ENCODE data around the gene MINDY2.

The MINDY2 gene

DNA sequence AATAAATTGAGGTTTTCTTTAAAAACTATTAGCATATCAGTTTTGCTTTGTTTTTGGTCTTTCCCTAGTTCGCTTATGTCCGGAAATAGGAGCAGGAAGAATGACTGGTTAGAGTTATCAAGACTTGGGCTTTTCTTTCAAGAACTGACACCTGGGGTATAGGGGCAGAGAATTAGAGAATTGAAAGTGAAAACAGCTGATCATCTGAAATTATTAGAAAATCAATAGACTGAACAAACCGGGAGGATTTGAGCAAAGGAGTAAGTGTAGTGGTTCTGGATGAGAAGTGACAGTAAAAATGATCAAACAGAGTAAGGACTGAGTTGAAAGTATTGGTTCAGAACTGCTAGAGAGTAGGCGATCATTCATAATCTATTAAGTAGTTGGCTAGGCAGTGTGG is 6.0 kb downstream of the MINDY2 start:
- no peak overlapping the region for H3K4me3 ChIP-seq (ENCODE audit: low read depth, low read length)
- no peak for DNase-seq
- H3K9me3 ChIP-seq (ENCODE audit: severe bottlenecking): no peaks in the 10 kb centered on the region
- H3K27me3 ChIP-seq (ENCODE audit: insufficient read depth, low read depth, severe bottlenecking): no peaks in the 10 kb centered on the region
- no peak overlapping the region for H3K27ac ChIP-seq
- TF ChIP-seq, protein P1, sequence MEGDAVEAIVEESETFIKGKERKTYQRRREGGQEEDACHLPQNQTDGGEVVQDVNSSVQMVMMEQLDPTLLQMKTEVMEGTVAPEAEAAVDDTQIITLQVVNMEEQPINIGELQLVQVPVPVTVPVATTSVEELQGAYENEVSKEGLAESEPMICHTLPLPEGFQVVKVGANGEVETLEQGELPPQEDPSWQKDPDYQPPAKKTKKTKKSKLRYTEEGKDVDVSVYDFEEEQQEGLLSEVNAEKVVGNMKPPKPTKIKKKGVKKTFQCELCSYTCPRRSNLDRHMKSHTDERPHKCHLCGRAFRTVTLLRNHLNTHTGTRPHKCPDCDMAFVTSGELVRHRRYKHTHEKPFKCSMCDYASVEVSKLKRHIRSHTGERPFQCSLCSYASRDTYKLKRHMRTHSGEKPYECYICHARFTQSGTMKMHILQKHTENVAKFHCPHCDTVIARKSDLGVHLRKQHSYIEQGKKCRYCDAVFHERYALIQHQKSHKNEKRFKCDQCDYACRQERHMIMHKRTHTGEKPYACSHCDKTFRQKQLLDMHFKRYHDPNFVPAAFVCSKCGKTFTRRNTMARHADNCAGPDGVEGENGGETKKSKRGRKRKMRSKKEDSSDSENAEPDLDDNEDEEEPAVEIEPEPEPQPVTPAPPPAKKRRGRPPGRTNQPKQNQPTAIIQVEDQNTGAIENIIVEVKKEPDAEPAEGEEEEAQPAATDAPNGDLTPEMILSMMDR (IDR thresholded peaks at IDR 0.05; ENCODE audit: low read depth, low read length): no peak
- H3K36me3 ChIP-seq: peaks cover 5% of the 10 kb centered on the region

DNA sequence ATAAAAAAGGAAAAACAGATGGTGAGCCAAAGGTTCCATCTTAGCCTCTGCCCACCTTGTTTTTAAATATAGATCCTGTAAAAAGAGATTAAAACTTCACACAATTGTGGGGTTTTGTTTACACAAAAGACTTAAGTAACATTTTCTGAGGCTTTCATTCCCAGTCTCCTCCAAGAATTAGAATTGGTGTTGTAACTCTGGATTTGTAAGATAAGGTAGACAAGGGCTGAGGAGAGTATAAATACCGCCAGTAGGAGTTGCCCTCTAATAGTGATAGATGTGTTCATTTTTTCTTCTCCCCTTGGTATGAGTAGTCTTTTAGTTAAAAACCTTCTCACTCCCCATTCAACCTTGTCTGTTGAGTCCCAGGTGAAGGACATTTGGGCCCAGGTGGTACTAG is 8.5 kb downstream of the MINDY2 start:
- Histone ChIP-seq H3K9me3 (ENCODE audit: severe bottlenecking) (no peaks in the 10 kb centered on the region), H3K4me3 (ENCODE audit: low read depth, low read length) (no peak overlapping the region), H3K27ac (no peak overlapping the region)

DNA sequence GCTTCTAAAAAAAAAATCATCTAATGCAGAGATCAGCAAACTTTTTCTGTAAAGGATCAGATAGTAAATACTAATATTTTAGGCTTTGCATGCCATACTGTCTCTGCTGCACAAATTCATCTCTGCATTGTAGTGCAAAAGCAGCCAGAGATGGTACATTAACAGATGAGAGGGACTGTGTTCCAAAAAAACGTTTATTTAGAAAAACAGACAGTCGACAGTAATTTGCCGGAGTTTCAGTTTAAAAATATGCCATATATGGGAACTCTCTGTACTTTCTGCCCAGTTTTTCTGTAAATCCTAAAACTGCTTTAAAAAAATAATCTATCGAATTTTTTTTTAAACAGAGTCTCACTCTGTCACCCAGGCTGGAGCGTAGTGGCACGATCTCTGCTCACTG is 14.3 kb downstream of the MINDY2 start:
- Histone ChIP-seq H3K27me3 (ENCODE audit: insufficient read depth, low read depth, severe bottlenecking) (no peaks in the 10 kb centered on the region), H3K36me3 (peaks cover 10% of the 10 kb centered on the region), H3K9me3 (ENCODE audit: severe bottlenecking) (no peaks in the 10 kb centered on the region), H3K4me3 (ENCODE audit: low read depth, low read length) (no peak overlapping the region), H3K27ac (no peak overlapping the region)
- DNase-seq: no peak
- TF ChIP-seq, protein P1 (IDR thresholded peaks at IDR 0.05; ENCODE audit: low read depth, low read length): no peak

More for the DNA sequence above, 8.5 kb downstream of the MINDY2 start:
- TF ChIP-seq, protein P1 (IDR thresholded peaks at IDR 0.05; ENCODE audit: low read depth, low read length): no peak
- peaks cover 5% of the 10 kb centered on the region for H3K36me3 ChIP-seq
- DNase-seq: no peak
- H3K27me3 ChIP-seq (ENCODE audit: insufficient read depth, low read depth, severe bottlenecking): no peaks in the 10 kb centered on the region

DNA sequence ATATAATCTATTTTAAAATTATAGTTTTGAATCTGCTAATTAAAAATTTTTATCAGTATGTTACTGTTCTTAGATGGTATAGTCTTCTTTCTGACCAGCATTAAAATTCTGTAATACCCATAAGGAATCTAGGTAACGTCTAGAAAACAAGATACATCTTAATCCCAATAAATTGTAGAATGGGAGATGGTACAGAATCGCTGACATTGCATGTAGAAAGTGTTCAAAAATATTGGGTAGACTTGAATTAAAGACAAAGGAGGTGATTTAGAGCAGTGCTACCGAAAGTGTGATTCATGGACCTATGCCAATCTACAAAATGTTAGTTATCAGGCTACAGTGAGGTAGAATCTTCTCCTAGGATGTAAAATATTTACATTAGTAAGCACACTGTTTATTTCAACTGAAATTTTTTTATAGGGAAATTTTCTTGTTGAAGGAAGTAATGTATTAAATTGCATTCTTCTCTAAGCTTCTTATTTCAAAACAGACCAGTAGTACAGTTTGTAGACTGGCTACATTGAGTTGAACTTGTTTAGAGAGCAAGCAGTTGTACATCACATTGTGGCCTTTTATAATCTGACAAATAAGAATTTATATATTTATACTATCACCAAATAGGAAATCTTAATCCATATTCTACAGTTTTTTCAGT is 17.1 kb downstream of the MINDY2 start:
- TF ChIP-seq, protein P1 (IDR thresholded peaks at IDR 0.05; ENCODE audit: low read depth, low read length): no peak
- Histone ChIP-seq H3K27ac (no peak overlapping the region), H3K36me3 (peaks cover 16% of the 10 kb centered on the region), H3K4me3 (ENCODE audit: low read depth, low read length) (no peak overlapping the region), H3K9me3 (ENCODE audit: severe bottlenecking) (no peaks in the 10 kb centered on the region), H3K27me3 (ENCODE audit: insufficient read depth, low read depth, severe bottlenecking) (no peaks in the 10 kb centered on the region)
- DNase-seq: no peak

DNA sequence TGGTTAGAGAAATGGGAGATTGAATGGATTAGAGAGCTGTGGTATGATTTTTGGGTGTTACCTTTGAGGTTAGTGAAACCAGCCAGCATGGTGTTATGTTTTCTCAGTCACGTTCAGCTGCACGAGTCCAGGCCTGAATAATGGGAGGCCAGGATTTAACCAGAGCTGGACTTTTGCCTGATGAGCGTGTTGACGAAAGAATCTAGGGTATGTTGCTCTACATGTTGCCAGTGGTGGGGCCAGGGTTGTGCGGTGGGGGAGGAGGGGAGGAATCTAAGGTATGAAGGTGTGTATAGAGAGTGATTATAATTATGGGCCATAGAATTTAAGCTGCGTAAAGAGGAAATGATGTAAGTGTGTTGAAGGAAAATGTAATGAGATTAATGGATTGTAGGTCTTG is 22.8 kb downstream of the MINDY2 start:
- H3K36me3 ChIP-seq: peaks cover 9% of the 10 kb centered on the region
- H3K9me3 ChIP-seq (ENCODE audit: severe bottlenecking): no peaks in the 10 kb centered on the region
- no peak for DNase-seq
- no peak overlapping the region for H3K4me3 ChIP-seq (ENCODE audit: low read depth, low read length)
- H3K27me3 ChIP-seq (ENCODE audit: insufficient read depth, low read depth, severe bottlenecking): no peaks in the 10 kb centered on the region
- TF ChIP-seq, protein P1 (IDR thresholded peaks at IDR 0.05; ENCODE audit: low read depth, low read length): no peak
- H3K27ac ChIP-seq: no peak overlapping the region

DNA sequence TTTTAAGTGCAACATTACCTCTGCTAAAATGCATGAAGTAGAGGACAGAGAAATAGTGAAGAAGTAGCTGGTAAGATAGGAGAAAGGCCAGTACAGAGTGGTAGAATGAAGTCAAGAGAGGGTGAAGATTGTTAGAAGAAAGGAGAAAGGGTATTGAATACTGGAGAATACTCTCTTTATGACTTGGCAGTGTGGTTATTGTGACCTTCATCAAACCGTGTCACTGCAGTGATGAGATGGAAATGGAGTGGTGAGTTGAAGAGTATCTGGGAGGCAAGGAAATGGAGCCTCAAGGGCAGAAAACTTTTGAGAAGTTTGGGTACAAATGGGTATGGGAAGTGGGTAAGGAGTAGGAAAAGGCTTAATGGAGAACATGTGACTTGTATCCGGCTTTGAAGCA is 24.7 kb downstream of the MINDY2 start:
- DNase-seq: no peak
- H3K4me3 ChIP-seq (ENCODE audit: low read depth, low read length): no peak overlapping the region
- H3K36me3 ChIP-seq: peaks cover 5% of the 10 kb centered on the region
- no peaks in the 10 kb centered on the region for H3K9me3 ChIP-seq (ENCODE audit: severe bottlenecking)
- TF ChIP-seq, protein P1 (IDR thresholded peaks at IDR 0.05; ENCODE audit: low read depth, low read length): no peak
- no peaks in the 10 kb centered on the region for H3K27me3 ChIP-seq (ENCODE audit: insufficient read depth, low read depth, severe bottlenecking)
- H3K27ac ChIP-seq: no peak overlapping the region

Measured in WERI-Rb-1 (cell line).